ENCODE data around the gene CEP126. TPM values are rescaled to one million over a fixed set of nuclear protein-coding genes. Genes with fewer than 3 reads are reported as not detected.

CEP126 gene
- total RNA-seq, 1 experiment from 2014 or later = 2.0 TPM

DNA sequence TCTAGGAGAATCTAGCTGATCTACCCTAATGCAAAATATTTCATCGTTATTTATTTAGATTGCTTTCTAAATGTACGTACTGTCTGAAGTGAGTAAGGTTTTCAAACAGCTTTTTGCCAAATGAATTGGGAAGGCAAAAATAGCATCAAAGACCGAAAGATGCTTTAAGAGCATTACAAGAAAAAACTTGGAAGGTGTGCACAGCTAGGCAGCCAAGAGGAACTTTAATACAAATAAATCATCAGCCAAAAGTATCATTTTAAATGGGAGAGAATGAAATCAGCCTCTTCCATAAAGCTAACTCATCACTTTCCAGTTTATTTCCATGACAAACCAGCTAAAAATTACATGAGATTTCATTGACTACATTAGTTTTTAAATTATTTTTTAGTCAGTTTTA, 102.2 kb downstream of the CEP126 start:
- H3K9me2 ChIP-seq (ENCODE audit: insufficient read depth) = no peaks in the 10 kb centered on the region; the same call in 1 of the 2 replicates
- H3K4me1 ChIP-seq (ENCODE audit: control insufficient read depth in 1 of 2, insufficient read depth in 2 of 2, low read length in 2 of 2) = no peaks in the 10 kb centered on the region
- H3K27me3 ChIP-seq (ENCODE audit: insufficient read depth, low read length) = no peaks in the 10 kb centered on the region
- ATAC-seq = no peak
- BruUV-seq (replicated peaks) = no TSS peak
- no peak overlapping the region for H3K4me3 ChIP-seq (replicated peaks in 1 of 2; ENCODE audit: low read depth in 1 of 2, low read length in 2 of 2)
- DNase-seq (ENCODE audit: low read depth, low spot score) = no peak
- ChIA-PET POLR2A (no interaction called here), CTCF (interaction anchor here (1.4 kb wide), 1 partner anchor 9 kb away, joined by 5 read pairs; no protein-coding TSS in a partner anchor), RAD21 (ENCODE audit: low non-redundant PET in 1 of 2, low total read pairs in 2 of 2, uncharacterized antibody in 2 of 2, unreplicated experiment in 2 of 2) (no interaction called here)
- H2AFZ ChIP-seq (ENCODE audit: low read depth, low read length, poor library complexity, severe bottlenecking) = peak overlapping the region; percentile 47
- no peak overlapping the region for H3K9ac ChIP-seq (ENCODE audit: low read length)
- H3K27ac ChIP-seq (ENCODE audit: low read depth, low read length) = no peak overlapping the region
- intact Hi-C loops (cut with micrococcal nuclease) = loop anchor here (10.0 kb wide), 1 partner anchor 478 kb away; no protein-coding TSS in a partner anchor
- no peaks in the 10 kb centered on the region for H3K79me2 ChIP-seq (ENCODE audit: insufficient read depth, low read length)
- no peak for TF ChIP-seq YY1 (IDR thresholded peaks at IDR 0.05; ENCODE audit: extremely low read depth, insufficient replicate concordance, low read depth, low read length)
- TF ChIP-seq RAD21 (IDR thresholded peaks at IDR 0.05; ENCODE audit: low read depth) = no peak
- TF ChIP-seq, protein P1, sequence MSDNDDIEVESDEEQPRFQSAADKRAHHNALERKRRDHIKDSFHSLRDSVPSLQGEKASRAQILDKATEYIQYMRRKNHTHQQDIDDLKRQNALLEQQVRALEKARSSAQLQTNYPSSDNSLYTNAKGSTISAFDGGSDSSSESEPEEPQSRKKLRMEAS (IDR thresholded peaks at IDR 0.05) = no peak
- TF ChIP-seq, protein P2, sequence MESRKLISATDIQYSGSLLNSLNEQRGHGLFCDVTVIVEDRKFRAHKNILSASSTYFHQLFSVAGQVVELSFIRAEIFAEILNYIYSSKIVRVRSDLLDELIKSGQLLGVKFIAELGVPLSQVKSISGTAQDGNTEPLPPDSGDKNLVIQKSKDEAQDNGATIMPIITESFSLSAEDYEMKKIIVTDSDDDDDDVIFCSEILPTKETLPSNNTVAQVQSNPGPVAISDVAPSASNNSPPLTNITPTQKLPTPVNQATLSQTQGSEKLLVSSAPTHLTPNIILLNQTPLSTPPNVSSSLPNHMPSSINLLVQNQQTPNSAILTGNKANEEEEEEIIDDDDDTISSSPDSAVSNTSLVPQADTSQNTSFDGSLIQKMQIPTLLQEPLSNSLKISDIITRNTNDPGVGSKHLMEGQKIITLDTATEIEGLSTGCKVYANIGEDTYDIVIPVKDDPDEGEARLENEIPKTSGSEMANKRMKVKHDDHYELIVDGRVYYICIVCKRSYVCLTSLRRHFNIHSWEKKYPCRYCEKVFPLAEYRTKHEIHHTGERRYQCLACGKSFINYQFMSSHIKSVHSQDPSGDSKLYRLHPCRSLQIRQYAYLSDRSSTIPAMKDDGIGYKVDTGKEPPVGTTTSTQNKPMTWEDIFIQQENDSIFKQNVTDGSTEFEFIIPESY (IDR thresholded peaks at IDR 0.05; ENCODE audit: extremely low read depth, insufficient replicate concordance, low read length) = no peak
- H3K36me3 ChIP-seq (ENCODE audit: control insufficient read depth in 1 of 2, insufficient read depth in 2 of 2, low read length in 2 of 2) = no peaks in the 10 kb centered on the region
- H3K9me3 ChIP-seq (ENCODE audit: control insufficient read depth in 1 of 2, insufficient read depth in 1 of 2, low read depth in 1 of 2, low read length in 2 of 2) = no peaks in the 10 kb centered on the region
- no peak overlapping the region for H3K4me2 ChIP-seq (ENCODE audit: low read length)
- H4K20me1 ChIP-seq (ENCODE audit: insufficient read depth) = no peaks in the 10 kb centered on the region

DNA sequence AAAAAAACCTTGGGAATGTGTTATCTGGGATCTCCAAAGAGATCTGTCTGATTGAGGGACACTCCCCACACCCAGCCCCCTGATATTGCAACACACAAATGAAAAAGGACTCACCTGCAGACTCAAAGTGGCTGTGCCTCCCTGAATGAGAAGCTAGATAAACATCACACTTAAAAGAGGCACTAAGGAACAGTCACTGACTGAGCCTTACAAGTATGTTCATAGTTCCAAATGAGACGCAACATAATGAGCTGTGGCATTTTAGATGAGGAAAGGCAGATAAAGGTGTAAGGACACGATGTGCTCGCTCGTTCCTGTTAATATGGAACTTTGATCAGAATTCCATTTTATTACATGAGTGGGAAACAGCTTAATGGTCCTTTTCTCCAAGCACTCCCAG, 111.4 kb downstream of the CEP126 start:
- H3K79me2 ChIP-seq (ENCODE audit: insufficient read depth, low read length) = no peaks in the 10 kb centered on the region
- no peaks in the 10 kb centered on the region for H3K9me3 ChIP-seq (ENCODE audit: control insufficient read depth in 1 of 2, insufficient read depth in 1 of 2, low read depth in 1 of 2, low read length in 2 of 2)
- intact Hi-C loops (cut with micrococcal nuclease) = no loop called here
- H3K36me3 ChIP-seq (ENCODE audit: control insufficient read depth in 1 of 2, insufficient read depth in 2 of 2, low read length in 2 of 2) = no peaks in the 10 kb centered on the region
- H4K20me1 ChIP-seq (ENCODE audit: insufficient read depth) = no peaks in the 10 kb centered on the region
- no peaks in the 10 kb centered on the region for H3K4me1 ChIP-seq (ENCODE audit: control insufficient read depth in 1 of 2, insufficient read depth in 2 of 2, low read length in 2 of 2)
- ChIA-PET CTCF (no interaction called here), RAD21 (ENCODE audit: low non-redundant PET in 1 of 2, low total read pairs in 2 of 2, uncharacterized antibody in 2 of 2, unreplicated experiment in 2 of 2) (no interaction called here), POLR2A (no interaction called here)
- H3K9ac ChIP-seq (ENCODE audit: low read length) = no peak overlapping the region
- BruUV-seq (replicated peaks) = no TSS peak
- H3K27ac ChIP-seq (ENCODE audit: low read depth, low read length) = no peak overlapping the region
- H2AFZ ChIP-seq (ENCODE audit: low read depth, low read length, poor library complexity, severe bottlenecking) = no peak overlapping the region
- no peak overlapping the region for H3K4me2 ChIP-seq (ENCODE audit: low read length)
- no peaks in the 10 kb centered on the region for H3K9me2 ChIP-seq (ENCODE audit: insufficient read depth)
- no peak overlapping the region for H3K4me3 ChIP-seq (replicated peaks in 1 of 2; ENCODE audit: low read depth in 1 of 2, low read length in 2 of 2)
- no peak for ATAC-seq
- no peak for DNase-seq (ENCODE audit: low read depth, low spot score)
- no peaks in the 10 kb centered on the region for H3K27me3 ChIP-seq (ENCODE audit: insufficient read depth, low read length)
- TF ChIP-seq ZFX (IDR thresholded peaks at IDR 0.05) (no peak), SIN3A (IDR thresholded peaks at IDR 0.05; ENCODE audit: low read depth) (no peak), YY1 (IDR thresholded peaks at IDR 0.05; ENCODE audit: extremely low read depth, insufficient replicate concordance, low read depth, low read length) (no peak), TCF7L2 (IDR thresholded peaks at IDR 0.05; ENCODE audit: borderline replicate concordance, extremely low read depth, insufficient read depth, insufficient read length) (no peak)
- TF ChIP-seq, protein P2 (IDR thresholded peaks at IDR 0.05; ENCODE audit: extremely low read depth, insufficient replicate concordance, low read length) = no peak
- TF ChIP-seq, protein P3, sequence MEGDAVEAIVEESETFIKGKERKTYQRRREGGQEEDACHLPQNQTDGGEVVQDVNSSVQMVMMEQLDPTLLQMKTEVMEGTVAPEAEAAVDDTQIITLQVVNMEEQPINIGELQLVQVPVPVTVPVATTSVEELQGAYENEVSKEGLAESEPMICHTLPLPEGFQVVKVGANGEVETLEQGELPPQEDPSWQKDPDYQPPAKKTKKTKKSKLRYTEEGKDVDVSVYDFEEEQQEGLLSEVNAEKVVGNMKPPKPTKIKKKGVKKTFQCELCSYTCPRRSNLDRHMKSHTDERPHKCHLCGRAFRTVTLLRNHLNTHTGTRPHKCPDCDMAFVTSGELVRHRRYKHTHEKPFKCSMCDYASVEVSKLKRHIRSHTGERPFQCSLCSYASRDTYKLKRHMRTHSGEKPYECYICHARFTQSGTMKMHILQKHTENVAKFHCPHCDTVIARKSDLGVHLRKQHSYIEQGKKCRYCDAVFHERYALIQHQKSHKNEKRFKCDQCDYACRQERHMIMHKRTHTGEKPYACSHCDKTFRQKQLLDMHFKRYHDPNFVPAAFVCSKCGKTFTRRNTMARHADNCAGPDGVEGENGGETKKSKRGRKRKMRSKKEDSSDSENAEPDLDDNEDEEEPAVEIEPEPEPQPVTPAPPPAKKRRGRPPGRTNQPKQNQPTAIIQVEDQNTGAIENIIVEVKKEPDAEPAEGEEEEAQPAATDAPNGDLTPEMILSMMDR (IDR thresholded peaks at IDR 0.05 in 2 of 3, conservative IDR thresholded peaks at IDR 0.05 in 1 of 3; ENCODE audit: borderline replicate concordance in 1 of 3, insufficient read depth in 1 of 3, low read depth in 2 of 3, low read length in 2 of 3) = no peak
- TF ChIP-seq, protein P4, sequence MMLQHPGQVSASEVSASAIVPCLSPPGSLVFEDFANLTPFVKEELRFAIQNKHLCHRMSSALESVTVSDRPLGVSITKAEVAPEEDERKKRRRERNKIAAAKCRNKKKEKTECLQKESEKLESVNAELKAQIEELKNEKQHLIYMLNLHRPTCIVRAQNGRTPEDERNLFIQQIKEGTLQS (IDR thresholded peaks at IDR 0.05) = no peak
